H4 (cell line): Measurements from ENCODE around the gene STEAP2. TPM values are rescaled to one million over a fixed set of nuclear protein-coding genes. Genes with fewer than 3 reads are reported as not detected.

Experiments
- DNase-seq: peaks from one replicate; pipeline ENCODE4 v3.0.0-alpha.2; 2015; ENCODE audit warnings: low spot score
- total RNA-seq: library from RNA; depleted of rRNA; stranded (reverse); fragments of >200 nt; shearing (Covaris generic); gene quantifications from 2 replicates; pipeline ENCODE4 v1.2.3, GENCODE V29; 2014

The STEAP2 gene
- total RNA-seq, 1 experiment from 2014 or later, result 5.8 TPM

DNA sequence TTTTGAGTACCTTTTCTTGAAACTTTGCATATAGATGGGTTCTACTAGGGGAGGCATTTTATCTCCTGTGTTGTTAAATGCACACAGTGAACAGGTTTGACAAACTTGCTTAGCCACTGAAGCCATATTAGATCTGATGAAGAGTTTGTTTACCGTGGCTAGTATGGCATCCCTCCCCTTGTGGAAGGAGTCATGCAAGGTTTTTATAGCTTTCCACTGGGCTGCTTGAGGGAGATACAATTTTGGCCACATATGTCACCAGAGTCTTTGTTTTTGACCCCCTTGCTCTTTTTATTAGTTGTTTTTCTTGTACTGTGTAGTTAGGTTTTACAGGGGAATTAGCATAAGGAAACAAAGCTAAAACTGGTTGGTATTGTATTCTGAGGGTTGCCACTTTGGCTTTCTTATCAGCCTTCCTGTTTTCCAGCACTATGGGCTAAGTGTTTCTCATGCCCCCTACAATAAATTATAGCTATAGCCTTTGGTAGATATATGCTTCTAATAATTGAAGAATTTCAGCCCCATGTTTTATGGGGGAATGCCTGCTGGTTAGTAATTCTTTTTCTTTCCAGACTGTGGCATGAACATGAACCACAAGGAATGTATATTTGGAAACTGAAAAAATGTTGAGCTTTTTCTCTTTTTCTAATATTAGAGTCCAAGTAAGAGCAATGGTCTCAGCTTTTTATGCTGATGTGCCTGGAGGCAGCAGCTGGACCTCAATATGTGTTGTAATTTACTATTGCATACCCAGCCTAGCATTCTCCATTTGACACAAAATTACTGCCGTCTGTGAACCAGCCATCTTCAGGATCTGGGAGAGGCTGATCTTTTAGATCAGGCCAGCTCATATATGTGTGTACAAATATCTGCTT is 18.4 kb upstream of the STEAP2 start:
- no peak for DNase-seq

DNA sequence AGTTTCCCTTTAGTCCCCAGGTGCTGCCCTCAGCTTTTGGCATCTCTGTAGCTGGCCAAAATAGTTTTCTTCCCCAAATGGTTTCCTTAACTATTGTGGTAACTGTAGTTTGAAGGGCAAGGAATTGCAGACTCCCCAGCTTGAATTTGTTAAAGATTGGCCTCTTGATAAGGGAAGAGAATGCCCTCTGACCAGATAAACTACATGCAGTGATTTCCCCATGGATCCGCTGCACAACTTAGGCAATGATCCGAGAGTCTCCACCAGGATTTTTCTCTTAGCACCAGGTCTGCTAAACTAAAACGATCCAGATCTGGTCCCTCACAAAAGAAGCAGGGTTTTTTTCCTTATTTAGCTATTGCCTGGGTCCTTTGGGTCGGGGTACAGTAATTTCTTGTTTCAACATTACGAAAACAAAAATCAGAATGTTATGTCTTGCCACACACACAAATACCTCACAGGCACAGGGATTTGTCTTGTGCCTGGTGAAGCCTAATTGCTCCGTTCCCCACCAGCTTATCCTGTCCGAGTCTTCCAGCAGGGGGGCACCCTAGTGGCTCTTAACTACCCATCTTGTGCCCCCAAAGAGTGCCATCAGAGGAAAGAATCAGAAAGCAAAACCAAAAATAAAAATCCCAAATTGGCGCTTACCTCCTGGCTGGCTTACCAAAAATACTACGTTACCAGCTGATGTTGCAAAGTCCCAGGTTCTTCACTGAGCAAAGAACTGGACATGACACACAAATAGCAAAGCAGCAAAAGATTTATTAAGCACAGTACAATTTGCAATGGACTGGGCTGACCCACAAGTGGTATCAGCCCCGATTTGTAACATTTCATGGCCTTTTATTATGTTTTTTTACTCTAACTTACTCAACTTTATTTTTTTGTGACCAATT is 16.4 kb upstream of the STEAP2 start:
- no peak for DNase-seq

DNA sequence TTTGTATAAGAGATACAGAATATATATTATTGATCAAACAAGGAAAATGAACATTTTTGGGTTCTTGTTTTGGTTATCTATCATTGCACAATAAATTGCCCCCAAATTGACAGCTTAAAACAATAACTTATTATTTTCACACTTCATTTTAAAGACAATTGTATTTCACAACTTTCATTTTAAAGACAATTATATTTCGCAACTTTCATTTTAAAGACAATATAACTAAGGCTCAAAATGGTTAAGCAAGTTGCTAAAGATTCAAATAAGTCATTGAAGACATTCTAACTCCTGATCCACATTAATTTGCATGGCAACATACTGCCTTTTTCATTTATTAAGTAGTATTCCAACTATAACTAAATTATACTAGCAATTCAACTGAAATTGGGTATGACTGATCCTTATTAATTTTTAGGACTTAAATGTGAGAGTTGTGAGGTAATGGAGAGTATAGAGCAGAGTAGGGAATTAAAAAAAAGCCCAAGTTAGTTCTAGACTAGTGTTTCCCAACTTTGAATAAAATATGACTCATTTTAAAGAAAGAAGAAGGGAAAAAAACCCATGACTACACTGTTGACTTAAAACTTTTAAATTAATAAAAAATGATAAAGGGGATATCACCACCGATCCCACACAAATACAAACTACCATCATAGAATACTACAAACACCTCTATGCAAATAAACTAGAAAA is 9.9 kb upstream of the STEAP2 start:
- no peak for DNase-seq

DNA sequence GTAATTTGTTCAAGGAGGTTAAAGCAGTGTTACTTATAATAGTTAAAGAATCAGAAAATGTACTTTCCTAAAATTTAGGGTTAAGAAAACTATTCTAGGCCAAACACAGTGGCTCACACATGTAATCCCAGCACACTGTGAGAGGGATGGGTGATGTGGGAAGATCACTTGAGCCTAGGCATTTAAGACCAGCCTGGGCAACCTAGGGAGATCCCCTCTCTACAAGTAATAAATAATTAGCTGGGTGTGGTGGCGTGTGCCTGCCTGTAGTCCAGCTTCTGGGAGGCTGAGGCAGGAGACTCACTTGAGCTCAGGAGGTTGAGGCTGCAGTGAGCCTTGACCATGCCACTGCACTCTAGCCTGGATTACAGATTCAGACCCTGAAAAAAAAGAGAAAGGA is 3.6 kb upstream of the STEAP2 start:
- no peak for DNase-seq

DNA sequence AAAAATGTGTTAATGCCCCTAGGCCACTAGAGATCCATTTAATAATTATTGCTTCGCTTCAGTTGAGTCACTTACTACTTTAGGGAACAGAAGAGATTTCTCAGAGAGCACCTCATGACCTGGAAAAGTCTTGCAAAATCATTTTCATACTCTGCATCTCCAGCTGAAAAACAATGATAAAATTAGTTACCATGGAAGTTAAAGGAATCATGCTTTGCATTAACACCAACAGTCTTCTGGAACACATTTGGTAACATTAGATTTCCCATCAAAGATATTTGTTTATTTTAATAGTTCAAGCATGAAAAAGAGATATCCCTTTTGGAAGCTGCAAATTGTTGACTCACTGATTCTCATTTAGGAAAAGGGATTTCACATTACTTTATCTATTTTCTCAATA is 1.8 kb upstream of the STEAP2 start:
- no peak for DNase-seq

DNA sequence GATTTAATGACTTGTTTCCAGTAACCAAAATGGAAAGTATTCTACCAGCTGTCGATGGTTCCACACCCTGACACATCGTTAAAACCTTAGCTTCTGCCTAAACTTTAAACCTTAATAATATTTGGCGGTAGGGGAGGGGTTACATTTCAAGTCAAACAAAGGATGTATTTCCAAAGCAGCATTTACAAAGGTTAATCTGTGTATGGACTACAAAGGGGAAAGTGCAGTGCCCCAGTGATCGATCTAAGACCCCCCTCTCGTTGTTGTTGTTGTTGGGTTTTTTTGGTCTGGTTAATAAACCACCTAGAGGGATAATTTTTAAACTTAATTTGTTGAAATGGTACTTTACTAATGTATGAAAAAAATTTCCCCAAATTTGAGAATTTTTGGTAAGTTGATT is 1.1 kb upstream of the STEAP2 start:
- no peak for DNase-seq

DNA sequence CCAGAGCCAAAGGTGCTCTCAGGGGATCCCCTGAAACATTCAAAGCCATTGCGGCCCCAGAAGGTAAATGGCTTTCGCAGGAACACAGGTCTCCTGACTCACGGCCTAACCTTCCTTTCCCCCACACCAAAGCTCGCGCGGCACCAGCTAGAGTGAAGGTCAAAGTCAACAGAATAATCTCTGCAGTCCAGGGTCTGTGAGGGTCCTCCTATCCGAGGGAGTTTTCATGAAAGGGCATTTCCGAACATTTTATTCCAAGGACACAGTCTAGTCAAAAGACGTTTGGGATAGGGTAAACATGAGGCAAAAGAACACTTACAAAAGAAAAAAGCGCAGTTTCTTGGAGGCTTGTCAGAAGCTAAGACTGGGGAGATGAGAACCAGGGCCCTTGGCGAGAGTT is 559 bp upstream of the STEAP2 start:
- no peak for DNase-seq

DNA sequence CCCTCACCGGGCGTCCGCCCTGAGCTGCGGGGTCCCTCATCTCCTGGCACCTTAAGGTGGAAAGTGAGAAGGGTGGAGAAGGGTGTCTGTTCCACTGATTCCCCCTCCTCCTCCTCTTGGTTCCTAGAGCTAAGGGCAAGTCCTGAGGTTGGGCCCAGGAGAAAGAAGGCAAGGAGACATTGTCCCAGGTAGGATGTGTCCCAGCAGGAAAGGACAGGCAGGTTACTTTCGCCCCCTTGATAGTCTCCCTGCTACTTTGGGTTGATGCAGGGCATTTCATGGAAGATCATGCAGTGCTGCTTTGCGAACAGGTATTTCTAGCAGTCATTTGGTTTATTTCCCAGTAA is 582 bp downstream of the STEAP2 start:
- DNase-seq, result no peak

DNA sequence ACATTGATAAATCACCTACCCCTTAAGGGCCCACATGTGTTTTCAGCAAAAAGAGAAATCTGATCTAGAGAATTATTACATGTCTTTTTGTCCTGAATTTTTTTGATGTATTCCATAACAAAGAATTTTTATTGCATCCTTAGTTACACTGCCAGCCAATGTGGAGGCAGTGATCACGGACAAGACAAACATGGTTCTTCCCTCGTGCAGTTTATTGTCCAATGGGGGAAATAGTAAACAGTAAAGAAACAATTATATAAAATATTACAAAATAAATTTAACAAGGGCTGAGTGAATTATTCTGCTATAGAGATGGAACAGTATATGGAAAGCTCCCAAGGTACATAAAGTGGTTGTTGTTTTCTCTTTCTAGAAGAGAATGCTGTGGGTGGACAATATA is 2.0 kb downstream of the STEAP2 start:
- no peak for DNase-seq

DNA sequence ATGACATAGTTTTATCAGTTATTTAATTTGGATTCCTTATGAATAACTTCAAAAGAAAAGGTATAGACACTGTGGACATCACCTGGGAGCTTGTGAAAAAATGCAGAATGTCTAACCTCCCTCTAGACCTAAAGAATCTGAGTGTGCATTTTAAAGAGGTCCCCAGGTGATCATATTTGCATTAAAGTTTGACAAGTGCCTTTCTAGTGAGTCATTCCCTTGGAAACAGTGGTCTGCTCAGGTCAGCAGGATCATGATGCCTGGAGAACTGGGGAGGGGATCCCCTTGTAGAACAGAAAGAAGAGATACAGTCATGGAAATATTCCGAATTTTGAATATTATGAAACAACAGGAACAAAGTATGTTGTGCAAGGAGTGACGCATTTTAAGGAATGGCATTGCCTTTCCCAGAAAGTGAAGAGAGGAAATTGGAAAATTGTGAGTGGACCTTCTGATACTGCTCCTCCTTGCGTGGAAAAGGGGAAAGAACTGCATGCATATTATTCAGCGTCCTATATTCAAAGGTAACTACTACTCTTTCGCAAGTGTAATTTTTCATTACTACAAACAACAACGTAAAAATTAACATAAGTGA is 4.6 kb downstream of the STEAP2 start:
- no peak for DNase-seq

DNA sequence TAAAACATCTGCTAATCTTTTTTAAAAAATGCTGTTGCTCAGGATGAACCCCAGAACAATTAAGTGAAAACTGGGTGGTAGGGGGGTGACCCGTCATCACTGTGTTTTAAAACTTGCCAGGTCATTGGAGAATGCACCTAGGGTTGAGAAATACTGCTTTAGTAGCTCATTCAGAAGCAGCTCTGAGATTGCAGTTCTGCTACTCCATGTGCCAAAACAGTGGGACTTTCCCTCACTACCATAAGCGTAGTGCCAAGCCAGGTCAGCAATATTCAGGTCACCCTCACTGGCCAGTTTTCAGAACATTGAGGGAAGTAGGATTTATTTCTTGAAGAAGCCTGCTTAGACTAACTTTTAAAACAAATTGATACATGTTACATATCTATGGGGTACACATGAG is 5.2 kb downstream of the STEAP2 start:
- no peak for DNase-seq

DNA sequence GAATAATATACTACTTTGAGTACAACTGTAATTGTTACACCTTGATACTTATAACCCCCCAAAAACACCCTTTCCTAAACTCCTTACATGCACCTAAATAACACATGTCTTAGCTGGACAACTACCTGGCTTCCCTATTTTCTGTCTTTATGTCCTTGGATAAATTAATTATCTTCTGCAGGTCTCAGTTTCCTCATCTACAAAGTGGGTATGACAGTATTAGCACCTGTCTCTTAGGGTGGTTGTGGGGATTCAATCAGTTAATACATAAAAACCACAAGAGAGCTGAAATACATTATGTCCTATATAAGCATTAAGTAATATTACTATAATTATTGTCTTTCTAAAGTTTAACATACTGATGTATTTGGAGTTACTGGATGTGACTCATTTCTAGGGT is 10.8 kb downstream of the STEAP2 start:
- no peak for DNase-seq

DNA sequence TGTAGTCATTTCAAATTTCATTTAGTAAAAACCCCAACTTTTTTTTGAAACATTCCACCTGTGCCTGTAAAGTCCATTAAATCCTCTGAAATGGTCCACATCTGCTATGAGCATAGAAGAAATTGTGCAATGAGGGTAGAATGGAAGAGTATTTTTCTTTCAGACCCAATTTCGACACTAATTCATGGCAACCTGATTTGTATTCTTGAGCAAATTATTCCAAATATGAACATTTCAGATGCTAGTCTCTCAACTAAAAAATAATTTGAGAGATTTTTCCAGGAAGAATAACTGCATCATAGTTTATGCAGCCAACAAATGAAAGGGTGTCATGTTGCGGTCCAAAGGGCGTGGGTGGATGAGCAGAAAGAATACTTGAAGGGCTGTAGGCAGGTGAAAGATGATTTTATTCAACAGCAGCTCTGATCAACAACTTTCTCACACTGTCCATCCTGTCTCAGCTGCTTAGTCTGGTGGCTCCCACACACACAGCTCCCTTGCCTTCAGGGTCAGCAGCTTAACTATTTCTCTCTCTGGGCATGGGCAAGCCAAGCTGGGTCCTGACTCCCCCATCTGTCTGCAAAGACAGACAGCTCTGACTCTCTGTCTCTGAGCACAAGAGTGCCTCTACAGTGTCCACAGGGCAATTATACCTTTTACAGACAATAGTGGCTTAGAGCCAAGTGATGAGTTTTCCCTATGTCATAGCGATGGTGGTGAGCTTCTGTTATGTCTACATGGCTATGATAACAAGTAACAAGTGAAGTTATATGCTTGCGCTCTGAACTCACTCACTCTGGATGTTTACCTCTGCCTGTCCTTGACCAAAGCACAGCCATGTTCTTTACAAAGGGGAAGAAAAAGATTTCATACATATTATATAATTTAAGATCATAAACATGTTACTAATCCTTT is 11.5 kb downstream of the STEAP2 start:
- DNase-seq, result no peak

DNA sequence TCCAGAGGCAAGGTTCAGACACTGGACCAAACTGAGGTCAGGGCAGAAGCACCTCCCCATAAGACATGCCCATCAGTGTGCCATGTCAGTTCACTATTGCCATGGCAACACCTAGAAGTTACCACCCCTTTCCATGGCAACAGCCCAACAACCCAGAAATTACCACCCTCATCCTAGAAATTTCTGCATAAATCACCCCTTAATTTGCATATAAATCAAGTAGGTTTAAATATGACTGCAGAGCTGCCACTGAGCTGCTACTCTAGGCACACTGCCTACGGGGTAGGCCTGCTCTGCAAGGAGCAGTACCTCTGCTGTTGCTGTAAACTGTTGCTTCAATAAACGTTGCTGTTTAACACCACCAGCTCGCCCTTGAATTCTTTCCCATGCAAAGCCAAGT is 12.7 kb downstream of the STEAP2 start:
- no peak for DNase-seq

DNA sequence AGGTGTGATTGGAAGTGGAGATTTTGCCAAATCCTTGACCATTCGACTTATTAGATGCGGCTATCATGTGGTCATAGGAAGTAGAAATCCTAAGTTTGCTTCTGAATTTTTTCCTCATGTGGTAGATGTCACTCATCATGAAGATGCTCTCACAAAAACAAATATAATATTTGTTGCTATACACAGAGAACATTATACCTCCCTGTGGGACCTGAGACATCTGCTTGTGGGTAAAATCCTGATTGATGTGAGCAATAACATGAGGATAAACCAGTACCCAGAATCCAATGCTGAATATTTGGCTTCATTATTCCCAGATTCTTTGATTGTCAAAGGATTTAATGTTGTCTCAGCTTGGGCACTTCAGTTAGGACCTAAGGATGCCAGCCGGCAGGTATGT is 13.6 kb downstream of the STEAP2 start:
- DNase-seq, result no peak

DNA sequence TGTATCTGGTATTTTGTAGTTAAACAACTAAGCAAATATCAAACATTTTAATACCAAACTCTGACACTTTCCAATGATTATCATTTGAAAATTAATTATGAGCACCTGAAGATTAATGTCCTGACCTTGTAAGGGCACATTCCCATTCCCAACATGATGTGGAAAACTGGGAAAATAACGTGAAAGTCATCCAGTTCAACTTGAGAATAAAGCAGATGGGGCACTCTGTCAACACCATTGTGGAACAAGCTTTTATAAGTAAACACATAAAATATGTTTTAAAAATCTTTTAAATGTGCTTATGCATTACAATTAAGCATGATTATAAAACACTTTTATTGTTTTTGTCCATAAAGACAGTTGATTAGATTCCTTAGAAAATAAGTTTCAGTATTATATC is 14.1 kb downstream of the STEAP2 start:
- no peak for DNase-seq

DNA sequence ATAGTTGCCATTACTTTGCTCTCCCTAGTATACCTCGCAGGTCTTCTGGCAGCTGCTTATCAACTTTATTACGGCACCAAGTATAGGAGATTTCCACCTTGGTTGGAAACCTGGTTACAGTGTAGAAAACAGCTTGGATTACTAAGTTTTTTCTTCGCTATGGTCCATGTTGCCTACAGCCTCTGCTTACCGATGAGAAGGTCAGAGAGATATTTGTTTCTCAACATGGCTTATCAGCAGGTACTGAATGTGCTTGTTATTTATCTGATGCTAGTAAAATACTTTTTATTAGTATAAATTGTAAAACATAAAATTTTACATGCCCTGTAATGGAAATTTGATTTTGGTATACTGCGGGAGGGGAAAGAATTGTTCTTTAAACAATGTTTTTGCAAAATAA is 15.7 kb downstream of the STEAP2 start:
- DNase-seq, result no peak

DNA sequence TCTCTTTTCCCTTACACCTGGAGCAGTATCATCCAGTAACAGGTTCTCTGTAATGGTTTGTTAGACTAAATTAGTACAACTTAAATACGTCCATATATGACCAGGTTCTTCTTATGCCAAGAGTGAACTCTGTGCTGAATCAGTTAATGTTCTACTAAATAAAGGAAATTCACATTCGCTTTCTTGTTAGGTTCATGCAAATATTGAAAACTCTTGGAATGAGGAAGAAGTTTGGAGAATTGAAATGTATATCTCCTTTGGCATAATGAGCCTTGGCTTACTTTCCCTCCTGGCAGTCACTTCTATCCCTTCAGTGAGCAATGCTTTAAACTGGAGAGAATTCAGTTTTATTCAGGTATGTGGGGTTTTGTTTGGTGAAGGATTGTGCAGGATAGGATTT is 18.1 kb downstream of the STEAP2 start:
- DNase-seq, result no peak

DNA sequence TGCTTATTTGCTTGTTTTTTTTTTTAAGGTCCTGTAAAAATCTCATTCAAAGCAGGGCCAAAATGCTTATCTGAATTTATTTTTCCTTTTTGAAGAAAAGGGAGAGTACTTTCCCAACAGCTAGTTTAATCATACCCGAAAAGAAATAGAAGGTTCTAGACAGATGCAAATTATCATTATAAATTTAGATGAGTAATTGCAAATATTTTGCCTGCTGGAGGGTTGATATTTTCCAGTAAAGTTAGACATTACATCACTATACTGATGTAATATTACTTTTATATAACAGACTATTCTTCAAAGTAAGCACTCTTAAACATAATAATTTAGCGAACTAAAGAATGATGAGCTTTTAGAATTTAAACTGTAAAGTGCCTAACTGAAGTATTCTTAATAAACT is 19.3 kb downstream of the STEAP2 start:
- DNase-seq, result no peak

DNA sequence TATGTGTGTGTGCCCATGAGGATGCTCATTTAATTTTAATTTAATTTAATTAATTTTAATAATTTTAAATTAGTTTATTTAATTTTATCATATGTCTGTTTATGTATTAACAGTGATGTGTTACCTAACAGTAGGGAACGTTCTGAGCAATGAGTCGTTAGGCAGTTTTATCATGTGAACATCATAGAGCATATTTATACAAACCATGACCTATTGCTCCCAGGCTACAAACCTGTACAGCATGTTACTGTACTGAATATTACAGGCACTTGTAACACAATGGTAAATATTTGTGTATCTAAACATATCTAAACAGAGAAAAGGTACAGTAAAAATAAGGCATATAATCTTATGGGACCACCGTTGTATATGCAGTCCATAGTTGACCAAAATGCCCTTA is 19.8 kb downstream of the STEAP2 start:
- no peak for DNase-seq

DNA sequence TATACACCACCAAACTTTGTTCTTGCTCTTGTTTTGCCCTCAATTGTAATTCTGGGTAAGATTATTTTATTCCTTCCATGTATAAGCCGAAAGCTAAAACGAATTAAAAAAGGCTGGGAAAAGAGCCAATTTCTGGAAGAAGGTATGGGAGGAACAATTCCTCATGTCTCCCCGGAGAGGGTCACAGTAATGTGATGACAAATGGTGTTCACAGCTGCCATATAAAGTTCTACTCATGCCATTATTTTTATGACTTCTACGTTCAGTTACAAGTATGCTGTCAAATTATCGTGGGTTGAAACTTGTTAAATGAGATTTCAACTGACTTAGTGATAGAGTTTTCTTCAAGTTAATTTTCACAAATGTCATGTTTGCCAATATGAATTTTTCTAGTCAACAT is 20.9 kb downstream of the STEAP2 start:
- no peak for DNase-seq
